ENCODE measurements around the gene FGFR2. TPM values are rescaled to one million over a fixed set of nuclear protein-coding genes. Genes with fewer than 3 reads are reported as not detected.

FGFR2 gene
- total and polyA plus RNA-seq, 4 donors: 11.4 to 69.9 (median 31.9) TPM

DNA sequence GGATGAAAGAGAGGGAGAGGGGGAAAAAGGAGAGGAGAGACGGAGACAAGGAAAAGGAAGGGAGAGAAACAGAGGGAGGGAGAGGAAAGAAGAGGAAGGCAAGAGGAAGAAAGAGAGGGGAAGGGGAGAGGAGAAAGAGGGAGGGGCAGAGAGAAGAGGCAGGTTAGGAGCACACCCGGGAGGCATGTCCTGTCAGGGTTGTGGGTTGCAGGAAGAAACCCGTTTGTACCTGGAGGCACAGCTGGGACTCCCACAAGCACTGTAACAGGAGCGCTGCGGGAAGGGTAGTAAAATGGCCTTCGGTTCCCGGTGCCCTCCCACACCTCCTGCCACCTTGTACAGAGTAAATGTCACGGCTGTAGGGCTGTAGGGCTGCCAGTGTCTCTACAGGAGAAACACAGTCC lies 24.7 kb downstream of the FGFR2 start:
- TF ChIP-seq TAF1 (conservative IDR thresholded peaks at IDR 0.05): no peak
- no peak for TF ChIP-seq FOXA2 (IDR thresholded peaks at IDR 0.05)
- TF ChIP-seq GABPA (IDR thresholded peaks at IDR 0.05 in 1 of 2, conservative IDR thresholded peaks at IDR 0.05 in 1 of 2): no peak
- no peak for TF ChIP-seq HNF4A (conservative IDR thresholded peaks at IDR 0.05)
- TF ChIP-seq CTCF (IDR thresholded peaks at IDR 0.05; ENCODE audit: low read depth, low read length, missing input control): no peak
- no peak for TF ChIP-seq RAD21 (IDR thresholded peaks at IDR 0.05)
- no peak for TF ChIP-seq EGR1 (IDR thresholded peaks at IDR 0.05; ENCODE audit: low read depth in 2 of 2)
- no peak for TF ChIP-seq HNF4G (IDR thresholded peaks at IDR 0.05)
- no peak for TF ChIP-seq FOXA1 (IDR thresholded peaks at IDR 0.05)
- no peak for TF ChIP-seq YY1 (IDR thresholded peaks at IDR 0.05)
- no peak for TF ChIP-seq JUND (IDR thresholded peaks at IDR 0.05)
- no peak for TF ChIP-seq RXRA (IDR thresholded peaks at IDR 0.05)
- TF ChIP-seq NR2F2 (IDR thresholded peaks at IDR 0.05): no peak
- 76% methylated on average over 8 of the region's 8 CpGs for WGBS
- no peak overlapping the region for H3K27ac ChIP-seq (ENCODE audit: low read depth in 1 of 2, low read length in 2 of 2)

GRCh38 chr10:121572859-121573537 lies 25.2 kb downstream of the FGFR2 start:
- WGBS: 65% methylated on average over 14 of the region's 14 CpGs
- no peaks in the 10 kb centered on the region for H3K27me3 ChIP-seq (ENCODE audit: control insufficient read depth in 4 of 4, insufficient read depth in 4 of 4, low read length in 3 of 4)
- H3K9ac ChIP-seq (ENCODE audit: low read depth in 1 of 2, low read length in 2 of 2): no peak overlapping the region
- TF ChIP-seq CTCF (IDR thresholded peaks at IDR 0.05; ENCODE audit: low read depth, low read length, missing input control): no peak
- no peak for TF ChIP-seq GABPA (IDR thresholded peaks at IDR 0.05 in 1 of 2, conservative IDR thresholded peaks at IDR 0.05 in 1 of 2)
- TF ChIP-seq RXRA (IDR thresholded peaks at IDR 0.05): no peak
- no peak for TF ChIP-seq TAF1 (conservative IDR thresholded peaks at IDR 0.05)
- TF ChIP-seq NR2F2 (IDR thresholded peaks at IDR 0.05): no peak
- TF ChIP-seq REST (IDR thresholded peaks at IDR 0.05): no peak
- TF ChIP-seq JUND (IDR thresholded peaks at IDR 0.05): no peak
- TF ChIP-seq SP1 (IDR thresholded peaks at IDR 0.05): no peak
- TF ChIP-seq HNF4G (IDR thresholded peaks at IDR 0.05): no peak
- no peak for TF ChIP-seq HNF4A (conservative IDR thresholded peaks at IDR 0.05)
- no peak for TF ChIP-seq EGR1 (IDR thresholded peaks at IDR 0.05; ENCODE audit: low read depth in 2 of 2)
- no peak for TF ChIP-seq FOXA1 (IDR thresholded peaks at IDR 0.05)
- TF ChIP-seq FOXA2 (IDR thresholded peaks at IDR 0.05): no peak
- TF ChIP-seq, protein P1, sequence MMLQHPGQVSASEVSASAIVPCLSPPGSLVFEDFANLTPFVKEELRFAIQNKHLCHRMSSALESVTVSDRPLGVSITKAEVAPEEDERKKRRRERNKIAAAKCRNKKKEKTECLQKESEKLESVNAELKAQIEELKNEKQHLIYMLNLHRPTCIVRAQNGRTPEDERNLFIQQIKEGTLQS (IDR thresholded peaks at IDR 0.05): no peak
- TF ChIP-seq YY1 (IDR thresholded peaks at IDR 0.05): no peak
- no peak for TF ChIP-seq ZBTB33 (IDR thresholded peaks at IDR 0.05)
- TF ChIP-seq RAD21 (IDR thresholded peaks at IDR 0.05): no peak
- TF ChIP-seq MAX (IDR thresholded peaks at IDR 0.05): no peak
- no peak overlapping the region for H3K4me3 ChIP-seq (ENCODE audit: low read depth in 1 of 3, low read length in 3 of 3)
- no peaks in the 10 kb centered on the region for H3K4me1 ChIP-seq (ENCODE audit: control insufficient read depth in 4 of 4, insufficient read depth in 4 of 4, low read length in 3 of 4)
- no peaks in the 10 kb centered on the region for H3K36me3 ChIP-seq (ENCODE audit: control insufficient read depth in 4 of 4, insufficient read depth in 3 of 4, low read depth in 1 of 4, low read length in 3 of 4)
- no peak for DNase-seq (ENCODE audit: low spot score)
- H3K27ac ChIP-seq (ENCODE audit: low read depth in 1 of 2, low read length in 2 of 2): no peak overlapping the region
- no peaks in the 10 kb centered on the region for H3K9me3 ChIP-seq (ENCODE audit: control insufficient read depth in 4 of 4, low read length in 3 of 4)

More for the DNA sequence above, 24.7 kb downstream of the FGFR2 start:
- peaks cover 0 to 2% (median 0%) of the 10 kb centered on the region in 4 donors for H3K4me1 ChIP-seq (ENCODE audit: control insufficient read depth in 4 of 4, insufficient read depth in 4 of 4, low read length in 3 of 4)
- H3K9me3 ChIP-seq (ENCODE audit: control insufficient read depth in 4 of 4, low read length in 3 of 4): no peaks in the 10 kb centered on the region
- no peak overlapping the region for H3K4me3 ChIP-seq (ENCODE audit: low read depth in 1 of 3, low read length in 3 of 3)
- no peaks in the 10 kb centered on the region for H3K36me3 ChIP-seq (ENCODE audit: control insufficient read depth in 4 of 4, insufficient read depth in 3 of 4, low read depth in 1 of 4, low read length in 3 of 4)
- DNase-seq (ENCODE audit: low spot score): no peak
- H3K27me3 ChIP-seq (ENCODE audit: control insufficient read depth in 4 of 4, insufficient read depth in 4 of 4, low read length in 3 of 4): no peaks in the 10 kb centered on the region
- no peak overlapping the region for H3K9ac ChIP-seq (ENCODE audit: low read depth in 1 of 2, low read length in 2 of 2)

All from liver (tissue), 9 donors.